Testis (tissue), 2 donors: Measurements from ENCODE around the gene DEDD.

Source experiments
- CTCF ChIP-seq, 3 experiments: fragments of 450-650 bp in 2 of 3; fragments of 200-600 bp in 1 of 3; sonication (generic) in 1 of 3; IDR thresholded peaks; one replicate each; pipeline ENCODE4 v1.5.1; 2016 to 2019; ENCODE audit warnings: antibody characterized with exemption in 3 of 3, mild to moderate bottlenecking in 2 of 3, moderate library complexity in 1 of 3
- POLR2A ChIP-seq: fragments of 450-650 bp; IDR thresholded peaks from one replicate; pipeline ENCODE4 v1.6.1; 2017; ENCODE audit warnings: antibody characterized with exemption, mild to moderate bottlenecking, moderate library complexity

- no peak for TF ChIP-seq CTCF (IDR thresholded peaks at IDR 0.05)
- TF ChIP-seq POLR2A: no peak
Observed at GRCh38 chr1:161121042-161121650, 11.3 kb downstream of the DEDD start.
